OCI-LY1 (cell line): ENCODE data around the gene AP1G2.

ENCODE experiments used
- CTCF ChIP-seq: fragments of 200-600 bp; sonication (generic), shearing (Covaris generic); IDR thresholded peaks from 2 replicates; pipeline ENCODE4 v1.5.1; 2017; ENCODE audit warnings: mild to moderate bottlenecking, antibody characterized with exemption, low read length, moderate library complexity, mixed read lengths
- EZH2 ChIP-seq: fragments of 200-600 bp; sonication (generic), shearing (Covaris generic); IDR thresholded peaks from 2 replicates; pipeline ENCODE4 v1.8.0; 2017; ENCODE audit warnings: borderline replicate concordance, mixed run types, mild to moderate bottlenecking, antibody characterized with exemption, low read length, moderate library complexity, mixed read lengths

GRCh38 chr14:23537351-23538049 lies 30.1 kb downstream of the AP1G2 start:
- no peak for TF ChIP-seq CTCF
- no peak for TF ChIP-seq EZH2
